GM12878 (cell line): Measurements from ENCODE around the gene PLD4.
"Not testable (repeated sequence)": the region's sequence is repeated elsewhere in the genome, so short reads cannot be mapped to it uniquely, and the experiment has no call there.

Experiments
- ESRRA ChIP-seq: IDR thresholded peaks from 2 replicates; pipeline ENCODE4 v1.6.1; 2012; ENCODE audit warnings: mild to moderate bottlenecking, low read length, improper control_type of control experiment
- GABPA ChIP-seq: IDR thresholded peaks from 2 replicates; pipeline ENCODE4 v1.6.1; 2014; ENCODE audit warnings: antibody characterized with exemption, low read depth, mild to moderate bottlenecking, inconsistent platforms
- MXI1 ChIP-seq: fragments of 150-350 bp; IDR thresholded peaks from 2 replicates; pipeline ENCODE4 v1.6.1; 2011; ENCODE audit warnings: low read depth, mild to moderate bottlenecking, inconsistent platforms, low read length, improper control_type of control experiment
- NRF1 ChIP-seq: conservative IDR thresholded peaks from 2 replicates; pipeline ENCODE4 v1.6.1; 2011; ENCODE audit warnings: mild to moderate bottlenecking, low read depth, low read length, improper control_type of control experiment
- RAD21 ChIP-seq: IDR thresholded peaks from 2 replicates; pipeline ENCODE4 v1.6.1; 2011; ENCODE audit warnings: mild to moderate bottlenecking, low read depth, low read length, moderate library complexity; ENCODE audit not compliant: insufficient read depth
- REST ChIP-seq: IDR thresholded peaks from 2 replicates; pipeline ENCODE4 v1.6.1; 2012; ENCODE audit warnings: mild to moderate bottlenecking, low read depth, low read length
- RFX5 ChIP-seq: IDR thresholded peaks from 2 replicates; pipeline ENCODE4 v1.6.1; 2011; ENCODE audit warnings: low read depth, low read length, improper control_type of control experiment
- SP1 ChIP-seq: IDR thresholded peaks from one replicate; pipeline ENCODE4 v1.6.1; 2011; ENCODE audit warnings: low read depth, low read length
- USF1 ChIP-seq: IDR thresholded peaks from 2 replicates; pipeline ENCODE4 v1.6.1; 2011; ENCODE audit warnings: borderline replicate concordance, low read depth, mild to moderate bottlenecking, moderate library complexity, mixed read lengths, low read length; ENCODE audit not compliant: insufficient read depth; ENCODE audit errors: extremely low read length

GRCh38 chr14:104947881-104948735 lies 23.4 kb downstream of the PLD4 start:
- not testable (repeated sequence) for TF ChIP-seq GABPA, USF1, NRF1, ESRRA, MXI1, SP1, RFX5, REST, RAD21
